GM12873 (cell line): Measurements from ENCODE around the gene KCNQ1.

ENCODE experiments used
- TF ChIP-seq, protein P1 (sequence below): IDR thresholded peaks from 2 replicates; pipeline ENCODE4 v1.5.1; 2012; ENCODE audit warnings: low read depth, mild to moderate bottlenecking, moderate library complexity, low read length, control low read depth; ENCODE audit not compliant: insufficient read depth; ENCODE audit errors: missing control alignments

Gene KCNQ1

GRCh38 chr11:2440646-2441045 is 4.2 kb upstream of the KCNQ1 start:
- TF ChIP-seq, protein P1, sequence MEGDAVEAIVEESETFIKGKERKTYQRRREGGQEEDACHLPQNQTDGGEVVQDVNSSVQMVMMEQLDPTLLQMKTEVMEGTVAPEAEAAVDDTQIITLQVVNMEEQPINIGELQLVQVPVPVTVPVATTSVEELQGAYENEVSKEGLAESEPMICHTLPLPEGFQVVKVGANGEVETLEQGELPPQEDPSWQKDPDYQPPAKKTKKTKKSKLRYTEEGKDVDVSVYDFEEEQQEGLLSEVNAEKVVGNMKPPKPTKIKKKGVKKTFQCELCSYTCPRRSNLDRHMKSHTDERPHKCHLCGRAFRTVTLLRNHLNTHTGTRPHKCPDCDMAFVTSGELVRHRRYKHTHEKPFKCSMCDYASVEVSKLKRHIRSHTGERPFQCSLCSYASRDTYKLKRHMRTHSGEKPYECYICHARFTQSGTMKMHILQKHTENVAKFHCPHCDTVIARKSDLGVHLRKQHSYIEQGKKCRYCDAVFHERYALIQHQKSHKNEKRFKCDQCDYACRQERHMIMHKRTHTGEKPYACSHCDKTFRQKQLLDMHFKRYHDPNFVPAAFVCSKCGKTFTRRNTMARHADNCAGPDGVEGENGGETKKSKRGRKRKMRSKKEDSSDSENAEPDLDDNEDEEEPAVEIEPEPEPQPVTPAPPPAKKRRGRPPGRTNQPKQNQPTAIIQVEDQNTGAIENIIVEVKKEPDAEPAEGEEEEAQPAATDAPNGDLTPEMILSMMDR: no peak

DNA sequence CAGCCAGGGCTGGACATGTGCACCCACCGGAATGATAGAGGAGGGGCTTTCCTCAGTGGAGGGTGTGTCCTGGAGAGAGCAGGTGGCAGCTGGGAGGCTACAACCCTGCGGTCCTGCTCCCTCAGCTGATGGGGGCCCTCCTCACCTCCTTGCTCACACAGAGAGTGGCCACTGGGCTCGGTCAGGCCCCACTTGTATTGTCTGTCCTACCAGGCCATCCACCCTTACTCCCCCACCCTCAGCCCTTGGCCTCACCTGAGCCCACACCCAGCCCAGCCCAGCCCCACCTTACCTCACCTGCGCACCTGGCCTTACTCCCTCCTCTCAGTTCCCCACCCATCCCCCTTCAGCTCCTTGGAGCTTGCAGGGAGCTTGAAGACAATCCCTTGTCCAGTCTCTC is 3.6 kb upstream of the KCNQ1 start:
- TF ChIP-seq, protein P1: no peak

DNA sequence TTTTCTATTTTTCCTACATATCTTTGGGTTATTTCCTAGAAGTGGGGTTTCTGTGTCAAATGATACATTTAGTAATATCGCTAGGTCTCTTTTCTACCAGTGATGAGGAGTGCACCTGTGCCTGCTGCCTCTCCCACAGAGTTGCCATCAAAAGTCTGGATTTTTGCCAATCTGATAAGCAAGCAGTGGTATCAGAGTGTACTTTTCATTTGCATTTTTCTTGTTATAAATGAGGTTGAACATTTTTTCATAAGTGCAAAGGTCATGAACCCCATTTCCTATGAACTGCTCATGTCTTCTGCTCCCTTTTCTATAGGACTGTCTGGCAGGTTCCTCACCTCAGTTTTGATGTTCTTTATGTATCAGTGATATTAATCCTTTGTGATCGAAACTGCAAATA is 2.2 kb upstream of the KCNQ1 start:
- TF ChIP-seq, protein P1: no peak

DNA sequence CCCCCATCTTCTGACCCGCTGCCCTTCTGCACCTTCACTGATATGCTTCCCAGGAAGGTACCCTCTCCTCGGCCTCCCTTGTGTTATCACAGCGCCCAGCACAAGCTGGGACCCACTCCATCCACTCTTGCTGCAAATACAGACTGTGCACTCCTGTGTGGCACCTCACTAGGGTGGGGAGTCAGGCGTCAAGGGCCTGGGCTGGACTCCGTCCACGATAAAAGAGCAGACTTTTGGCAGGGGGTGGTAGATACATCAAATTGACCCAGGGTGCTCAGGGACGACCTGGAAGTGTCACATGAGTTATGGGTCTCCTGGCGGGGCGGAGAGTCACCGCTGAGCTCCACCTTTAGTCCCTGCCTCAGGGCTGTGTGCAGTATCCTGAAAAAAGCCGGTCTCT is 1.4 kb upstream of the KCNQ1 start:
- TF ChIP-seq, protein P1: no peak

DNA sequence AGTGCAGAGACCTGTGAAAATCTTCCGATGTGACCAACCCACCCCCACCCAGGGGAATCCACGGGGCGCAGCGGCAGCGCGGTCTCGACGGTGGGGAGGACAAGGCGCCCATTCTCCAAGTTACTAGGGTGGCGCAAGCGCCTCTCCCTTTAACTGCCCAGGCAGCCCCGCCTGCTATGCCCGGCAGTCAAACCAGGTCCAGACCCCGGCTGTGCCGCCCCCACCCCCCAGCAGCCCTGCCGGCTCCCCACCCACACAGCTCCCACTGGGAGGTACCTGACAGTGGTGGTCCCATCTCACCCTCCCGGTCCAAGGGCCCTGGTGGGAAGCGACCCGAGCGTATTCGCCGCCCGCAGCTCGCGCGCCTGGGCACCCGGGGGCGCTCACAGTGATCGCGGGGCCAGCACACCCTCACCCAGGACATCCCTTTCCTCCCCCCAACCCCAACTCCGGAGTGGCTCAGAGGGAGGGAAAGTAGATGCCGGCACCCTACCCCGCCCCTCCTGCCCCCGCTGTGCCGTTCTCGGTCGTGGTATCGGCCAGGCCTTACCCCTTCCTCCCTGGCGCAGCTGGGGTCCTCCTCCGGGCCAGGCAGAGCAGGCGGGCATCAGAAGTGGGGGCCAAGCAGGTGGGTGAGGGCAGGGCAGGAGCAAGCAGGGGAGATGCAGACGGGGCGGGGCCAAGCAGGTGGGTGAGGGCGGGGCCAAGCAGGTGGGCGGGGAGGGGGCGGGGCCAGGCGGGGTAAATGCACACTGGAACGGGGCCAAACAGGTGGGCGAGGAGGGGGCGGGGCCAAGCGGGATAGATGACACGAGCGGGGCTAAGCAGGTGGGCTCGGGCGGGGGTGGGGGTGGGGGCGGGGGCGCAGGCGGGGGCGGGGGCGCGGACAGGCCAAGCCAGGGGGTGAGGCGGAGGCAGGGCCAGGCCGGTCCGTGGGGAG is 657 bp upstream of the KCNQ1 start, which contains the start of gene TRPM5:
TSS of gene TRPM5 (minus strand) at position 634 of the 940 bp plus-strand sequence. CDS start 21,478 bp downstream, outside the sequence.
- TF ChIP-seq, protein P1: no peak

GRCh38 chr11:2445746-2446551 is 1.1 kb downstream of the KCNQ1 start:
- TF ChIP-seq, protein P1: no peak
